ENCODE results near the gene IFNA1.
"Not testable (repeated sequence)": the region's sequence is repeated elsewhere in the genome, so short reads cannot be mapped to it uniquely, and the experiment has no call there.

IFNA1 gene

GRCh38 chr9:21440139-21440538, at the start of gene IFNA1:
Gene IFNA1 (plus strand): TSS chr9:21440439. CDS start chr9:21440508, 69 bp downstream.
- DNase-seq (ENCODE audit: low read depth), result no peak

- DNase-seq (ENCODE audit: low read depth), result no peak
Observed at GRCh38 chr9:21392270-21392669, 48.0 kb upstream of the IFNA1 start.

DNA sequence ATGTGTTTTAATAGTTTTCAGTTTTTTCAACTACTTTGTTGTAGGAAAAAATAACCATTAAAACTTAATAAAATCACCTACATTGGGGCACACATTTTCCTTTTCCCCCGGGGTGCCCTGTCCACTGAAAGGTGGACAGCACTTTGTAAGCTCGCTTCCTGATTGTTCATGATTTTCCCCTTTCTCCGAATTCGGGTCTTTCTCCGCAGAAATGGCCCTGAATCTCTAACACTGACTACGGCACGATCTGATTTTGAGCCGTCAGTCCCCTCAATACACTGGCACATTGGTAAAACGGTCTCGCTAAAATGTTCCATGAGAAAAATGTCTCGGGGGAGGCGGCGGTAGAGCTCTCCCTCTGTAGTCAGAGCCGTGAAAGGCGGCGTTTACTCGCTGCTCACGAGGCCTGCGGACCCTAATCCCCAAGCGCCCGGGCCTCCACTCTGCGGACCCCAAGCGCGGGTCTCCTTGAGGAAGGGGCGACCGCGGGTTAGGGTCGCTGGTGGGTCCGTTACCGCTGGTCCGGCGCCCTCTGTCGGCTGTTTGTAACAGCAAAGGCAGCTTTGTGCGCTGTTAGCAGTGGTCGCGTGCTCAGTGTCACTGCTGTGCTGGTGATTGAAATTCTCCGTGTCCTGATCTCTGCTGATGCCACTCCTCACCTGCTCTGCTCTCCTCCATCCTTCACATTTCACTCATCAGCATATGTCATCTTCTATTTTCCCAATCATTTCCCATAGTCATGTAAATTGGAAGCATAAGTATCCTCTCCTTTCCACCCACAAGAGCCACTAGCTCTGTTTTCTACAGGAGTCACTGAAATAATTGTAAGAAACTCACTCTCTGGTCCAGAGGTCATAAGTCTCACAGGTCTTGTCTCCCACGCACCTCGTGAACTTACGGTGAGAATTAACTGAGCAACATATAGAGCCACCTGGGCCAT, 44.2 kb upstream of the IFNA1 start:
- DNase-seq (ENCODE audit: low read depth), result peak; percentile 9

GRCh38 chr9:21398955-21399489, 41.2 kb upstream of the IFNA1 start:
- no peak for DNase-seq (ENCODE audit: low read depth)

DNA sequence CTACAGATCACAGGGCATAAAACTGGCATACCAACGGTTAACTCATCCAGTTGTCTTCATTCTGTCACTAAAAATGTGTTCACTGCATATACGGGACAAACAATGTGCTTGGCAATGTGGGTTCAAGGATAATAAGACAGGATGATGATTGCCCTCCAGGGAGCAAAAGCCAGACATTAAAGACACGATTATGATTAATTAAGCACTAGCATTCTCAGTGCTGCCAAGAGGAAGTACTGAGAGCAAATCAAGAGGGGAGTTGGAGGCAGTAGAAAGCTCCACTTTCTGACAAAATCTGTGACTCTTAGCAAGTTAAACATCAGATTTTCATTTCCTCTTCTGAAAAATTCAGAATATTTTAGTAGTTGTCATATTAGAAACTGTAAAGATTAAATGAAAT, 40.3 kb upstream of the IFNA1 start:
- no peak for DNase-seq (ENCODE audit: low read depth)

DNA sequence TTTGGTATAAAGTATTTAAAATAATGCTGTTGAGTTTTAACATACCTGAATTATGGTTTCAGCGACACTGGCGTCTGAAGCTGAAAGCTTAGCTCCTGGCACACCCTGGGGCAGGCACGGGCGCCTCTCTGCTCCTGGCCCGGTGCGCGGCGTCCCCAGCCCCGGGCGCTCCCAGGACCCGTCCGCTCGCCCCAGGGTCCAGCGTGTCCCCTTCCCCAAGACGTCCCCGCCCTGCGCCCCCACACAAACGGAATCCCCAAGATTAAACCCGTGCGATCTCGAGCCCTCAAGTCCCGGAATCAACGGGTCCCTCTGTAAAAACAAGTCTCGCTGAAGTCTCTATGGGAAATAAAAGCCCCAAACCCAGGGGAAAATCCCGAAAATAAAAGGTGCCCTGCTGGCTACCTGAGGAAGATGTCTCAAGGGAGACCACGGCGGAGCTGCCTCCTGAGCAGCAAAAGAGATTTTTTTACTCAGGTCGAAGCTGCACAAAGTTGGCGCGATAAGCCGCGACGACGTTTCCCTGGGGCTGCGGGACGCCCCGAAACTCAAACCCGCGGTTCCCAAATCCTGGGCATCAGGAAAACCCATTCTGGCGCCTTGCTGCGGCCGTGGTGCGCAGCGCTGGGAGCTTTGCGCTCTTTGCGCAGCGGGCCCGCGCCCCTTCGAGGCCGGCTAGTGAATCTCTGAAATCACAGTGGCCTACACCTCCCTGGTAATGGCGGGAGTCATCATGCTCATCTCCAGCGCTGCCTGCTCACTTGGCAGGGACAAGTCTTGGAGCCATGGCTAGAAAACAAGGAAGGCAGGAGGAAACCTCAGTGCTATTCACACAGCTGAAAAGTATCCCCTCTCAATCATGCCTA, 37.6 kb upstream of the IFNA1 start:
- DNase-seq (ENCODE audit: low read depth), result no peak

GRCh38 chr9:21404146-21404545, 36.1 kb upstream of the IFNA1 start:
- no peak for DNase-seq (ENCODE audit: low read depth)

DNA sequence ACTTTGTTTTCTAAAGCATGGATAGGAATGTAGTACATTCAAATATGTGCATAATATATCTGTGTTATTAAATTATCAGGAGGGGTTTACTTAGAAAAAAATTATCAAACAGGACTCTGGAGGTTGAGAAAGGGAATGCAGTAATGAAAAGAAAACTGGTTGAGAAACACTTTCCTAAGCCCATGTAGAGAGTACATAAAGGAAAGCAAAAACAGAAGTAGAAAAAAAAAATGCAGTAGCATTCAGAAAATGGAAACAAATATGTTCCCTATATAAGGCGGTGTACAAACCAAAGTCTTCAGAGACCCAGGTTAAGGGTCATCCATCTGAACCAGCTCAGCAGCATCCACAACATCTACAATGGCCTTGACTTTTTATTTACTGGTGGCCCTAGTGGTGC, 31.4 kb upstream of the IFNA1 start, which contains the start of gene IFNA8:
TSS of gene IFNA8 (plus strand) at position 301 of the 400 bp plus-strand sequence. CDS start at position 361, 60 bp downstream.
- no peak for DNase-seq (ENCODE audit: low read depth)

DNA sequence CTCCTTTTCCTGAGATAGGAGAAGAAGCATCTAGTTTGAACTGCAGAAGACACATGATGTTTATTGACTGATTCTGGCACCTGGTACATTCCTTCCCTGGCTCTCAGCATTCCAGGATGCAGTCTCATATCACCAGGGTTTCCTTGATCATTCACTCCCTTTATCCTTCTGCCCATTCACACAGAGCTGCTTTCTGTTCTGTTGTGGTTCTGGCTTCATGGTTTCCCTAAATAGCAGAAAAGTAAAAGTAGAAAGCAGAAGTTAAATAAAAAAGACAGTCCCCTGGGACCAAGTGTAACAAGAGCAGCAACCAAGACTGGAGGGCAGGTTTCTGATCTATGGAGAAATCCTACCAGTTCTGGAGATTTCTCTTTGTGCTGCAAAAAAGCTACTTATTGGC, 28.1 kb upstream of the IFNA1 start:
- DNase-seq (ENCODE audit: low read depth), result no peak

DNA sequence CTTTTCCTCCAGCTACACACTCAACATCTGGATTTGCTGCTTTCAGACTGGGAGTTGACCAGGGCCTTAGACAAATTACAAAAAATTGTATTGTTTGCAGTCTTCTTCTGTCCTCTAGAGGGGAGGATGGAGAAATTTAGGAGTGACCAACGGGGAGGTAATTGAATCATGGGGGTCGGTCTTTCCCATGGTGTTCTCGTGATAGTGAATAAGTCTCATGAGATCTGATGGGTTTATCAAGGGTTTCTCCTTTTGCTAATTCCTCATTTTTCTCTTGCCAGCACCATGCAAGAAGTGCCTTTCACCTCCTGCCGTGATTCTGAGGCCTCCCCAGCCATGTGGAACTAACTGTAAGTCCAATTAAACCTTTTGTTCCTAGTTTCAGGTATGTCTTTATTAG, 27.1 kb upstream of the IFNA1 start:
- no peak for DNase-seq (ENCODE audit: low read depth)

- no peak for DNase-seq (ENCODE audit: low read depth)
Observed at GRCh38 chr9:21413624-21414023, 26.6 kb upstream of the IFNA1 start.

GRCh38 chr9:21414220-21414940, 25.9 kb upstream of the IFNA1 start:
- no peak for DNase-seq (ENCODE audit: low read depth)

DNA sequence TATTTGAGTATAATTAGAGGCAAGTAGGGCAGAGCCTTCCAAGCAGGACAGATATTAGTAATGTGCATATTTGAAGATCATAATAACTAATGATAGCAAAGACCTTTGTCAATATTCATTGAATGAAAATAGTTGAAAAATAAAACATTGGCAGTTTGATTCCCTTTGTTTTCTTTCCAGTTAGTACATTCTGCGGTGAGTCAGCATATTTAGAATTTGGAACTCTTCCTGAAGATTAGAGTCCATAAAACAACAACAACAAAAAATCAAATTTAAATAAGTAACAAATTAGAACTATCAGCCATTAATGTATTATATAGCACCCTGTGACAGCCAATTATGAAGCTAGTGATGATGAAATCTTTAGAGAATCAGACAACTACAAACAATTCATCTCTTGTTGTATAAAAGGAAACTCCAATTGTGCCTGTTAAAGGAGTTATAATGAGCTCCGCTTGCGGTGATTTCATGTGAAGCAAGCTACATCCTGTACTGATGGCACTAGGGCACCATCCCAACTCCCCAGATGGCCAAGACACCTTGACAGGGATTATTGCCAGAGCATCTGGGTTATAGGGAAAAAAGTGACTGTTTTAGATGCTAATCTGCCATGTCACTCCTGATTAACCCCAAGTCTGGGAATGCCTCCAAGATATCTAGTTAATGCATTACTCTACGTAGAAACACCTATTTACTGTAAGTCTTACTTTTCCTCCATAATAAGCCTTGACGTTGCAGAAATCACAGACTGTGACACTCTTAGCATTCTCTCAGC, 24.6 kb upstream of the IFNA1 start:
- no peak for DNase-seq (ENCODE audit: low read depth)

DNA sequence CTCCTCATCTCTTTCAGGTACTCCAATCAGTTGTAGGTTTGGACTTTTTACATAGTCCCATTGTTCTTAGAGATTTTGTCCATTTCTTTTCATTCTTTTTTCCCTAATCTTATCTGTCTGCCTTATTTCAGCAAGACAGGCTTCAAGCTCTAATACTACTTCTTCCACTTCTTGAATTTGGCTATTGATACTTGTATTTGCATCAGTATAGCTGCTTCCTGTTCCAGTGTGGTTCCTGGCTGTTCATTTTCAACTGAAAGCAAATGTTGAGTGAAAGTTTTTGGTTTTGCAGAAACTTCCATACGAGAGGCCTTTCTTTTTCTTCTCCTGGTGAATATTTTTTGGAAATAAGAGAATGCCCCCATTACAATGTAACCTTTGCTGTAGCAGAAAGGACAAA, 12.0 kb upstream of the IFNA1 start:
- no peak for DNase-seq (ENCODE audit: low read depth)

- DNase-seq (ENCODE audit: low read depth), result no peak
Observed at GRCh38 chr9:21429191-21429590, 11.0 kb upstream of the IFNA1 start.

DNA sequence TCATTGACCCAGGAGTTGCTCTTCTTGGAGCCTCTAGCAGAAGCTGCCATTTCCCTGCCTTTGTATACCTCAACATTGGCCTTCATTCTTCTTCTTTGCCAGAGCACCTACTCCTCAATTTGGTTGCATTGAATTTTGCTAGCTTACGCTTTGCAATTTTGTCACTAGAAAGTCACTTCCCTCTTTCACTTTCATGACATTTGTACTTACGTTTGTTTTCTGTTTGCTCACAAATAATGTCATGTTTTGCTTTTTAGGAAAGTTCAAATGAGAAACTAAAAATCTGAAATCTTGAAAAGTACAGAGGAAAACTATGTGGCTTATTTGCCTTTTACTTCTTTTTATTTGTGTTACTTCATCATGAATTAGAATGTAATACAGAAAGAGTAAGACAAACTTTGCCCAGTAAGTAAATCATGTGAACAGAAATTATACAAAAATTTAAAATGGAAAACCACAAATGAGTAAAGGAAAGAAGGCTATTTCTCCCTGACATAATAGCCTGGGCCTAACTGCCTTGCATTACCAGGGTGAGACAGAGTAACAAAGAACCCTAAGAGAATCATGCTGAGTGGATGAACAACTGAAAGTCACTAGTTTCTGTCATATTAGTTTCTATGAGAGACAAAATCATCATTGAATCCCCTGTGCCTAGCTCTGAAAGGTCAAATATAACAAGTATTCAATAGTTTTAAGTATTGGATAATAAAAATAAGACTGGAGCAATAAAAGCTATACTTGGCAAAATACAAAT, 7.4 kb upstream of the IFNA1 start:
- DNase-seq (ENCODE audit: low read depth), result no peak

DNA sequence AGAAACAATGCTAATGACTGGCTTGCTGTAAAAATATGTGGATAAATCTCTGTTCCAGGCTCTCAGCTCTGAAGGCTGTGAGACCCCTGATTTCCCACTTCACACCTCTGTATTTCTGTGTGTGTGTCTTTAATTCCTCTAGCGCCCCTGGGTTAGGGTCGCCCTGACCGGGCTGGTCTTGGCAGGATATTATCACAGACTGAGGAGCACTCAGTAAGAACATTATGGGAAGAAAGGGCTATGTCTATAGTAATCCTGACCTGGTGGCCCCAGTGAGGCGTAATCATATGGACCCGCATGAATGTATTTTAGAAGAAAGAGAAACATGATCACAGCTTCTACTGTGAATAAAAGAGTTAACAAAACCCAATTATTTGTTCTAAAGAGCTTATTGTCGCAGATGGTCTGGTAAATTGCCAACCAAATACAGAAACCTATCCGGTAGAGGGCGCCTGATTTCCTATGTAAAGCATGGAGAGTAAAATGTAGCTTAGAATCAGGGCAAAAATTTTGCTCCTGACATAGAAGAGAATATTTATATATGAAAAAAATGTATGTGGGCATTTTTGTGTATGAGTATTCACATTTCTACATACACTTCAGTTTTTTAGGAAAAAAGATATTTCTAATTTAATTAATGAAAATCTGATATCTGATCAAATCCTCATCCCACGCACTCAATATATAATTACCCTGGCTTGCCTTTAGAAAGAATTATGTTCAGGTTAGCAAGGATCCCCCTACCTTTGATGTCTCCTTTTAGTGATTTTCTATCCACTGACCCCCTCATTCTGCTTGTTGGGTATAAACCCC, 5.8 kb upstream of the IFNA1 start:
- DNase-seq (ENCODE audit: low read depth), result no peak

- DNase-seq (ENCODE audit: low read depth), result not testable (repeated sequence)
Observed at GRCh38 chr9:21435015-21435383, 5.2 kb upstream of the IFNA1 start.

- no peak for DNase-seq (ENCODE audit: low read depth)
Observed at GRCh38 chr9:21443849-21444625, 3.8 kb downstream of the IFNA1 start.
